Fibroblast of lung (primary cell): ENCODE measurements around the gene FBH1.

Source experiments
- EZH2 ChIP-seq: IDR thresholded peaks from 2 replicates; pipeline ENCODE4 v1.5.1; 2012; ENCODE audit warnings: low read length, control low read depth, mild to moderate bottlenecking; ENCODE audit errors: missing control alignments
- TF ChIP-seq, protein P1 (sequence below), 2 donors: IDR thresholded peaks in 1 of 2; conservative IDR thresholded peaks in 1 of 2; 1 replicate in 1 of 2; 2 replicates in 1 of 2; pipeline ENCODE4 v1.5.1; 2011 to 2012; ENCODE audit warnings: low read length in 2 of 2, control low read depth in 1 of 2, inconsistent platforms in 1 of 2, low read depth in 1 of 2, mild to moderate bottlenecking in 1 of 2

DNA sequence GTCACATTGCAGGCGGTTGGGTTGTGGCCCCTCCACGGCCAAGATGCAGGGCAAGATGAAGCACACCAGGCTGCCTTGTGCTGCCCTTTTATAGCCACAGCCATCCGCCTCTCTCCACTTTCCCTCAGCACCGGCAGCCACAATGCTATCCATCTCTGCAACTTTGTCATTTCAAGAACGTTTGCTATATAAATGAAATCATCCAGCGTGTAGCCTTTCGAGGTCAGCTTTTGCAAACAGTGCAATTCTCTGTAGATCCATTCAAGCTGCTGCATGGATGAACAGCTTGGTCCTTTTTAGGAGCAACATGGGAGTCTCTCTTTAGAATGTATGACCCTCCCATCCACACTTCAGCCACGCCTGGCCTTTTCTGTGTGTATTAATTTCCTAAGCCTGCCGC, 93.7 kb downstream of the FBH1 start:
- TF ChIP-seq, protein P1, sequence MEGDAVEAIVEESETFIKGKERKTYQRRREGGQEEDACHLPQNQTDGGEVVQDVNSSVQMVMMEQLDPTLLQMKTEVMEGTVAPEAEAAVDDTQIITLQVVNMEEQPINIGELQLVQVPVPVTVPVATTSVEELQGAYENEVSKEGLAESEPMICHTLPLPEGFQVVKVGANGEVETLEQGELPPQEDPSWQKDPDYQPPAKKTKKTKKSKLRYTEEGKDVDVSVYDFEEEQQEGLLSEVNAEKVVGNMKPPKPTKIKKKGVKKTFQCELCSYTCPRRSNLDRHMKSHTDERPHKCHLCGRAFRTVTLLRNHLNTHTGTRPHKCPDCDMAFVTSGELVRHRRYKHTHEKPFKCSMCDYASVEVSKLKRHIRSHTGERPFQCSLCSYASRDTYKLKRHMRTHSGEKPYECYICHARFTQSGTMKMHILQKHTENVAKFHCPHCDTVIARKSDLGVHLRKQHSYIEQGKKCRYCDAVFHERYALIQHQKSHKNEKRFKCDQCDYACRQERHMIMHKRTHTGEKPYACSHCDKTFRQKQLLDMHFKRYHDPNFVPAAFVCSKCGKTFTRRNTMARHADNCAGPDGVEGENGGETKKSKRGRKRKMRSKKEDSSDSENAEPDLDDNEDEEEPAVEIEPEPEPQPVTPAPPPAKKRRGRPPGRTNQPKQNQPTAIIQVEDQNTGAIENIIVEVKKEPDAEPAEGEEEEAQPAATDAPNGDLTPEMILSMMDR (conservative IDR thresholded peaks at IDR 0.05 in 1 of 2, IDR thresholded peaks at IDR 0.05 in 1 of 2; ENCODE audit: low read depth in 1 of 2, low read length in 2 of 2) = no peak
- TF ChIP-seq EZH2 = no peak
